ENCODE measurements around the gene SHANK1.

Gene SHANK1

DNA sequence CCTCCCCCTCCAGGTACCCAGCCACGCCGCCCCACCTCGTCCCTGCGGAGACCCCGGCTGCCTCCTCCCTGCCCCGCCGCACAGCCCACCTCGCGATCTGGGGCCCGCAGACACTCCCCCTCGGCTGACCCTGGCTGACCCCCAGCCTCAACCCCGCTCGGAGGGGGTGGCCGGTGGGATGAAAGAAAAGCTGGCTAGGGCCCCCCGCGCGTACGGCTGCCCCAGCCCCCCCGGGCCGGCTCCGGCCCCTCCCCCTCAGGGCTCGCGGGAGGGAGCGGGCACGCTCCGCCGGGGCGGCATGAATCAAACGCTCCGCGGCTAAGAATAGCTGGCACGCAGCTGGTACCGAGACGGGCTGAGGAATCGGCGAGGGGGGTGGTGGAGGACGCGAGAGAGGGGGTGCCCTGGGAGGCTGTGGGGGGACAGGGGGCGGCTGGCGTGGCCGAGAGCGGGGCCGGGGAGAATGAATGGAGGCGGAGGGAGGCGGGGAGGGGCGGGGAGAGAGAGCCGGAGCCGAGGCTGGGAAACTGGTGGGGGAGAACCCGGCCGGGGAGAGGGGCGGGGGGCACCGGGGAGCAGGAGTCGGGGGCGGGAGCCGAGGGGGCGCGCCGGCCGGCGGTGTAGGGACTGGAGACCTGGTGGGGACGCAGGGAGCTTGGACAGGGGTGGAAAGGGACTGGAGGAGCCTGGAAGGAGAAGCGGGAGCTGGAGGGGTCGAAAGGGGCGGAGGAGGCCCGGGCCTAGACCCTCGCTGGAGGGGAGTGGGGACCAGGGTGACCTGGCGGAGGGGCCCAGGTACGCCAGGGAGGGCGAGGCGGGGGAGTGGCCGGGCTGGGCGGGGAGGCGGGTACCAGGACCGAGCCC, 1.1 kb downstream of the SHANK1 start:
- no peak overlapping the region for H3K4ac ChIP-seq (ENCODE audit: low read length)
- H2AK5ac ChIP-seq (ENCODE audit: low read depth, low read length): peak overlapping the region; percentile 43
- H2BK12ac ChIP-seq (ENCODE audit: low read length): no peak overlapping the region
- H3K36me3 ChIP-seq (replicated peaks in 1 of 2; ENCODE audit: control insufficient read depth in 2 of 2, insufficient read depth in 2 of 2, low read length in 2 of 2): peaks cover 0 to 3% of the 10 kb centered on the region in 2 donors
- peak overlapping the region; percentile 55 to 84 for H3K4me3 ChIP-seq (ENCODE audit: low read length in 2 of 2)
- peaks cover 8 to 16% of the 10 kb centered on the region in 2 donors for H3K4me1 ChIP-seq (ENCODE audit: control insufficient read depth in 2 of 2, insufficient read depth in 1 of 2, low read depth in 1 of 2, low read length in 2 of 2)
- peak; percentile 48 for DNase-seq (ENCODE audit: low spot score)
- no peak overlapping the region for H3K14ac ChIP-seq (ENCODE audit: low read length)
- peak overlapping the region; percentile 91 for H2AFZ ChIP-seq (ENCODE audit: low read length)
- H4K8ac ChIP-seq (ENCODE audit: low read depth, low read length): no peak overlapping the region
- H3K4me2 ChIP-seq (ENCODE audit: insufficient read depth, low read length, poor library complexity, severe bottlenecking): peak overlapping the region; percentile 86
- H3K27ac ChIP-seq (replicated peaks; ENCODE audit: low read length): no peak overlapping the region
- H3K27me3 ChIP-seq (ENCODE audit: control insufficient read depth in 3 of 3, insufficient read depth in 3 of 3, low read depth in 1 of 3, low read length in 3 of 3): peaks cover 0 to 21% (median 19%) of the 10 kb centered on the region in 3 experiments
- H3K18ac ChIP-seq (ENCODE audit: low read length): peak overlapping the region; percentile 94
- no peak overlapping the region for H4K91ac ChIP-seq (ENCODE audit: low read depth, low read length, poor library complexity)
- H3K9ac ChIP-seq (ENCODE audit: low read depth, low read length, poor library complexity): peak overlapping the region; percentile 88
- H3K23ac ChIP-seq (ENCODE audit: low read depth, low read length, poor library complexity): peak overlapping the region; percentile 57
- no CpG with 5 or more reads among the region's 74 CpGs for WGBS, 2 donors (ENCODE audit: extremely low coverage in 2 of 2, insufficient read length in 2 of 2, insufficient replicate concordance in 1 of 2)
- no peak overlapping the region for H2BK15ac ChIP-seq (ENCODE audit: low read length)
- no peak overlapping the region for H2BK120ac ChIP-seq (ENCODE audit: low read depth, low read length)
- no peaks in the 10 kb centered on the region for H3K9me3 ChIP-seq (replicated peaks in 1 of 2; ENCODE audit: control insufficient read depth in 2 of 2, insufficient read depth in 1 of 2, low read depth in 1 of 2, low read length in 2 of 2)
- no peak overlapping the region for H2BK5ac ChIP-seq (ENCODE audit: low read length)
- H3K79me1 ChIP-seq (ENCODE audit: low read depth, low read length): no peaks in the 10 kb centered on the region

DNA sequence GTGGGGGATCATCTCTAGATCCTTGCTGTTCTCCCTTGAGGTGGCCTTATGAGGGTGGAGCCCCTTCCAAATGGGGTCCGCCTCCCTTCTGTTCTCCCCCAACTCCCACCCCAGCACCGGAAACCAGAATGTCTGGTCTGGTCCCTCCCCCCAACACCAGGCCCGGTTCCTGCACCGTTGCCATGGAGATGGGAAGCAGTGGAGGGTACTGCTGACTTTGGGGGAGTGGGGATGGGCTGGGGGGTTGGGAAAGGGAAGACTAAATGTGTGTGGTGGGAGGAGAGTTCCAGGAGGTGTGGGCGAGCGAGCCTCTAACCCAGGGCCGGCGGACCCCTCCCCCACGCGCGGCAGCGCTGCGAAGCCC, 1.7 kb downstream of the SHANK1 start:
- Histone ChIP-seq H3K23ac (ENCODE audit: low read depth, low read length, poor library complexity) (no peak overlapping the region), H3K36me3 (replicated peaks in 1 of 2; ENCODE audit: control insufficient read depth in 2 of 2, insufficient read depth in 2 of 2, low read length in 2 of 2) (peaks cover 6 to 9% of the 10 kb centered on the region in 2 donors), H2BK5ac (ENCODE audit: low read length) (no peak overlapping the region), H3K14ac (ENCODE audit: low read length) (no peak overlapping the region), H3K4me1 (ENCODE audit: control insufficient read depth in 2 of 2, insufficient read depth in 1 of 2, low read depth in 1 of 2, low read length in 2 of 2) (peaks cover 8 to 14% of the 10 kb centered on the region in 2 donors), H2BK12ac (ENCODE audit: low read length) (no peak overlapping the region), H4K91ac (ENCODE audit: low read depth, low read length, poor library complexity) (no peak overlapping the region), H3K18ac (ENCODE audit: low read length) (peak overlapping the region; percentile 81), H2AFZ (ENCODE audit: low read length) (peak overlapping the region; percentile 91), H3K4me2 (ENCODE audit: insufficient read depth, low read length, poor library complexity, severe bottlenecking) (peak overlapping the region; percentile 86), H3K9ac (ENCODE audit: low read depth, low read length, poor library complexity) (peak overlapping the region; percentile 12), H3K4me3 (ENCODE audit: low read length in 2 of 2) (peak overlapping the region; percentile 55 to 84), H3K27ac (replicated peaks; ENCODE audit: low read length) (no peak overlapping the region), H2BK120ac (ENCODE audit: low read depth, low read length) (no peak overlapping the region), H3K27me3 (ENCODE audit: control insufficient read depth in 3 of 3, insufficient read depth in 3 of 3, low read depth in 1 of 3, low read length in 3 of 3) (peaks cover 0 to 14% (median 14%) of the 10 kb centered on the region in 3 experiments), H4K8ac (ENCODE audit: low read depth, low read length) (no peak overlapping the region), H2BK15ac (ENCODE audit: low read length) (peak overlapping the region; percentile 82), H3K79me1 (ENCODE audit: low read depth, low read length) (no peaks in the 10 kb centered on the region), H3K4ac (ENCODE audit: low read length) (no peak overlapping the region), H3K9me3 (replicated peaks in 1 of 2; ENCODE audit: control insufficient read depth in 2 of 2, insufficient read depth in 1 of 2, low read depth in 1 of 2, low read length in 2 of 2) (no peaks in the 10 kb centered on the region), H2AK5ac (ENCODE audit: low read depth, low read length) (peak overlapping the region; percentile 47)
- no peak for DNase-seq (ENCODE audit: low spot score)
- no CpG with 5 or more reads among the region's 13 CpGs for WGBS, 2 donors (ENCODE audit: extremely low coverage in 2 of 2, insufficient read length in 2 of 2, insufficient replicate concordance in 1 of 2)

DNA sequence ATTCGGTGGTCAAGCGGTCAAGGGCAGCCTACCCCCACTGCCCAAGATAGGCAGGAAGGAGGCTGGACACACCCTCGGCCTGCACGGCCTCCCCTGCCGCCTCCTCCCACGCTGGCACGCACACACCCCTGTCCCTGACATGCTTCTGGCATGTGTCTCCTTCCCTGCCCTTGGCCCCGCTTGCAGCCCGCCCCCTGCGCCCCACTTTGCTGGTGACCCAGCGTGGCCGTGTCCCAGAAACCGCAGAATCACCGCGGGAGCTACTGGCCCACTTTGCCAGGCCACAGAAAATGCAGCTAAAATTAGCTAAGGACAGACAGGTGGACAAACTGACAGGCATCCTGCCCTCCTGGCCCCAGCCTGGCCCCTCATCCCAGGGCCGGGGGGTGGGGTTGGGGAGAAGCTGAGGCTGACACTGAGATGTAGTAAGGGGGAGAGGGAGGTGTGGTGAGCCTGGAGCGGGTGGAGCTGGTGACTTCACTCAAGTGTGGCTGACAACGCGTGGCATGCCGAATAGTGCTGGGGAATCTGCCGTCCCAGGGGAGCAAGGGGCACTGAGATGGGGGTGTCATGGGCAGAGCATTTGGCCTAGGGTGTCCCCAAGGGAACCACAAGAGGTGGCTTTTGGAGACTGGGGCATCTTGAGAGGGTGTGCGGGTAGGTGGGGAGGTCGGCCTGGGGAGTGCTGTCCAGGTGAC, 2.4 kb downstream of the SHANK1 start:
- peak overlapping the region; percentile 84 for H3K18ac ChIP-seq (ENCODE audit: low read length)
- H4K91ac ChIP-seq (ENCODE audit: low read depth, low read length, poor library complexity): no peak overlapping the region
- no peaks in the 10 kb centered on the region for H3K79me1 ChIP-seq (ENCODE audit: low read depth, low read length)
- no peak overlapping the region for H2AFZ ChIP-seq (ENCODE audit: low read length)
- peak overlapping the region; percentile 82 for H2BK15ac ChIP-seq (ENCODE audit: low read length)
- peak overlapping the region; percentile 31 for H3K23ac ChIP-seq (ENCODE audit: low read depth, low read length, poor library complexity)
- H2BK12ac ChIP-seq (ENCODE audit: low read length): no peak overlapping the region
- H4K8ac ChIP-seq (ENCODE audit: low read depth, low read length): peak overlapping the region; percentile 7
- no peak for DNase-seq (ENCODE audit: low spot score)
- H3K14ac ChIP-seq (ENCODE audit: low read length): no peak overlapping the region
- no peak overlapping the region for H2BK120ac ChIP-seq (ENCODE audit: low read depth, low read length)
- H3K4ac ChIP-seq (ENCODE audit: low read length): no peak overlapping the region
- peak overlapping the region; percentile 73 for H2AK5ac ChIP-seq (ENCODE audit: low read depth, low read length)
- H3K4me2 ChIP-seq (ENCODE audit: insufficient read depth, low read length, poor library complexity, severe bottlenecking): no peak overlapping the region
- no peak overlapping the region for H3K9ac ChIP-seq (ENCODE audit: low read depth, low read length, poor library complexity)
- peaks cover 8 to 11% of the 10 kb centered on the region in 2 donors for H3K4me1 ChIP-seq (ENCODE audit: control insufficient read depth in 2 of 2, insufficient read depth in 1 of 2, low read depth in 1 of 2, low read length in 2 of 2)
- peaks cover 0 to 9% (median 8%) of the 10 kb centered on the region in 3 experiments for H3K27me3 ChIP-seq (ENCODE audit: control insufficient read depth in 3 of 3, insufficient read depth in 3 of 3, low read depth in 1 of 3, low read length in 3 of 3)
- H2BK5ac ChIP-seq (ENCODE audit: low read length): no peak overlapping the region
- peak overlapping the region in 1 of 2 donors; percentile 39 for H3K4me3 ChIP-seq (ENCODE audit: low read length in 2 of 2)
- WGBS, 2 donors (ENCODE audit: extremely low coverage in 2 of 2, insufficient read length in 2 of 2, insufficient replicate concordance in 1 of 2): no CpG with 5 or more reads among the region's 23 CpGs
- no peak overlapping the region for H3K27ac ChIP-seq (replicated peaks; ENCODE audit: low read length)
- H3K36me3 ChIP-seq (replicated peaks in 1 of 2; ENCODE audit: control insufficient read depth in 2 of 2, insufficient read depth in 2 of 2, low read length in 2 of 2): peaks cover 6 to 14% of the 10 kb centered on the region in 2 donors
- no peaks in the 10 kb centered on the region for H3K9me3 ChIP-seq (replicated peaks in 1 of 2; ENCODE audit: control insufficient read depth in 2 of 2, insufficient read depth in 1 of 2, low read depth in 1 of 2, low read length in 2 of 2)

Data from neuronal stem cell (in vitro differentiated cells).